Colon (tissue), 2 donors: Measurements from ENCODE around the gene ACER3.

Experiments
- FAIRE-seq: peaks from 2 replicates; lab custom pipeline; 2012; peaks lifted over from hg19 to GRCh38; lab: Jason Lieb, UNC
- donor health status: control.
- donor health status: control.

Gene ACER3

GRCh38 chr11:77058900-77059299, 198.2 kb downstream of the ACER3 start:
- FAIRE-seq, result no peak

DNA sequence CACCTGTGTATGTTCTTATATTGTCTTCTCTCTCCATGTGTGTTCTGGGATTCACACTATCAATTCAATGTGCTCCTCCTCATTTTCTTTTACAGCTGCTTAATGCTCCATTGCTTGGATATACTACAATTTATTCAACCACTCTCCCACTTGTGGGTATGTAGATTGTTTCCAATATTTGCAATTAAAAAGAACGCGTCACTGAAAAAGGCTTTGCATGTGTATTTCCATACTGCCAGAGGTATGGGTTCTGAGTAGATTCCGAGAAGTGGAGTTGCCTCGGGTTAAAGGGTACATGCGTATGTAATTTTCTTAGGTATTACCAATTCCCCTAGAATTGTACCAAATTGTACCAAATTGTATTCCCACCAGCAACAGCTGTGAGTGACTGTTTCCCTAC, 199.1 kb downstream of the ACER3 start:
- no peak for FAIRE-seq

DNA sequence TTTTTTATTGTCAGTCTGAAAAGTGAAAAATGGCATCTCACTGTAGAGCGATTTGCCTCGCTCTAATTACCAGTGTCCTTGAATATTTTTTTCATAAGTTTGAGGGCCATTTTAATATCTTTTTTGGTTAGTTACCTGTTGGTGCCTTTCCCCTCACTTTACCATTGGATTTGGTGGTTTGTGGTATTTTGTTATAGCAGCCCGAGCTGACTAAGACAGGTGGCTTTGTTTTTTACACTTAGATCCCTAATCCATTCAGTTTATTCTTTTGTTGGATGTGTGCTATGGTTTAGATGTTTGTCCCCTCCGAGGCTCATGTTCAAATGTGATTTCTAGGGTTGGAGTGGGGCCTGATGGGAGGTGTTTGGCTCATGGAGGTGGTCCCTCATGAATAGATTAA, 199.5 kb downstream of the ACER3 start:
- no peak for FAIRE-seq

DNA sequence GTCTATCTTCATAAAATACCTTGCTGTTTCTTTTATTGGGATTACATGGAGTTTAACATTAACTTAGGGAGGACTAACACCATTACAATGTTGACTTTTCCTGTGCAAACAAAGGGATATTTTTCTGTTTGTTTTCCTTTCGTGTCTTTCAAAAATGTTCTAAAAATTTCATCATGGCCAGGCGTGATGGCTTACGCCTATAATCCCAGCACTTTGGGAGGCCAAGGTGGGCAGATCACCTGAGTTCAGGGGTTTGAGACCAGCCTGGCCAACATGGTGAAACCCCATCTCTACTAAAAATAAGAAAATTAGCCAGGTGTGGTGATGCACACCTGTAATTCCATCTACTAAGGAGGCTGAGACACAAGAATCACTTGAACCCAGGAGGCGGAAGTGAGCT, 200.5 kb downstream of the ACER3 start:
- FAIRE-seq, result peak; percentile 91

DNA sequence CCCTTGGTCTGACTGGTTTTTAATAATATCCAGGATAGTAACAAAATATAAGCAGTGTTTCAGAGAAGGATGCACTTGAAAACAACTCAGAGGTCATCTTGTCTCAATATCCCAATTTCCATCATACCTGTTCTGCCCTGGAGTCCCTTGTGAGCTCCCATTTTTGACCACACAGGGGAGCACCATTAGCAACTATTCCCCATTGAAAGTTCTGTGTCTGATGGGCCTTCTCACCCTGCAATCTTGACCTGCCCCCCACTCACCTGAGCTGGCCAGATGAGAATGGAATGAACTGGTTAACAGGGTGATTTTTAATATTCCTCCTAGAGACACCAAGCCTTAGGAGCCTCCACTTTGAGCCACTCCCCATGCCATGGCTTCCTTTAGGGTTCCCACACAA, 202.2 kb downstream of the ACER3 start:
- no peak for FAIRE-seq

DNA sequence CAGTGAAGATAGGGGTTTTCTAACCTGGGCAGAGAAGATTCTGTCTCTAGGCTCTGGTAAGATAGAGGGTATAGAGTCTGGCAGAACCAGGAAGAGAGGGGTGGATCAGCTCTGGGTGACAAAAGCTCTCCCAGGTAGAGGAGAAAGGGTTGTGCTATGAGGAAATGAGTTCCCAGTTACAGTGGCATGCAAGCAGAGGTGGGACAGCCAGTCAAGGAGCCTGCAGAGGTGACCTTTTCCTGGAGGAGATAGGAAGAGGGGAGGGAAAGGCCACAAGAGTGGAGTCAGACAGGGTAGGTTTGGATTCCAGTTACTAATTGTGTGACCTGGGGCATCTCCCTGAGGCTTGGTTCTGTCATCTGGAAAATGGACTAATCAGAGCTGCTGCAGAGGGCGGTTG, 202.7 kb downstream of the ACER3 start:
- no peak for FAIRE-seq

GRCh38 chr11:77063861-77064260, 203.1 kb downstream of the ACER3 start:
- FAIRE-seq, result no peak

GRCh38 chr11:77064648-77065217, 204.0 kb downstream of the ACER3 start:
- FAIRE-seq, result no peak

- FAIRE-seq, result no peak
Measured at GRCh38 chr11:77065878-77066228, 205.1 kb downstream of the ACER3 start.

DNA sequence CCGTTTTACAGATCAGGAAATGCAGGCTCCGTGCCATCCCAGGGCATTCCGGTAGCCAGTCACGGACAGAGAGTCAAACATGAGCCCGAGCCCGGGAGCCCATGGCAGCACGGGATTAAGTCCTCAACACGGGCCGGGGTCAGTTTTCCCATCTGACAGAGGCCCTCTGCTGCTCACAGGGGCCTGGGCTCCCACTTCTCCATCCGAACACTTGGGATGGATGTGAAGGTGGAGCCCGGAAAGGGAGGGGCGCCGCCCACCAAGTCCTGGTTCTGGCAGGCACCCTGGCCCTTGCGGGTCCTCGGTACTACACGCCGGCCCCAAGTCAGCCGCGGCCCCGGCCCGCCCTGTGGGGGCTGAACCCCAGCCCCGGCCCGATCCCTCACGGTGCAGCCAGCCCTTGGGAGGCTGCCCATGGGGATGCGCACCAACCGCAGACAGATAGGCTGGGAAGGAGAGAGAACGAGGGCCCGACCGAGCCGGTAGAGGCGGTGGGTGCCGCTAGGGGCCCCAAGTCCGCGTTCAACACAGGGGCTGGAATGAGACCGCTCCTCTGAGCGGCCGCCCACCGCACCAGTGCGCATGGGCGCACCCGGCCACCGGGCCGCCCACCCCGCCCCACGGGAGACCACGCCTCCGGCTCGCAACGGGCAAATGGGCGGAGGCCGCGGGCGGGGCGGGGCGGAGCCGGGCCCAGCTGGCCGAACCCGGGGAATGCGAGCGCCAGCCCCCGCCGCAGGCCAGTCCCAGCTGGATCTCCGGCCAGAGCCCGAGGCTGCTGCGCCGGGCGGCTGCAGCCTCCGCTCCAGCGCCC, 205.7 kb downstream of the ACER3 start, which contains the start of gene CAPN5:
Gene CAPN5, plus strand, starts transcription at position 743 of the 814 bp plus-strand sequence. CDS start 17,916 bp downstream, outside the sequence.
- no peak for FAIRE-seq

GRCh38 chr11:77067861-77068443, 207.2 kb downstream of the ACER3 start:
- no peak for FAIRE-seq

- no peak for FAIRE-seq
Measured at GRCh38 chr11:77068457-77069335, 208.0 kb downstream of the ACER3 start.

- FAIRE-seq, result no peak
Measured at GRCh38 chr11:77069336-77069968, 208.7 kb downstream of the ACER3 start.

GRCh38 chr11:77069969-77070582, 209.4 kb downstream of the ACER3 start:
- FAIRE-seq, result no peak

GRCh38 chr11:77071077-77071476, 210.4 kb downstream of the ACER3 start:
- FAIRE-seq, result no peak

DNA sequence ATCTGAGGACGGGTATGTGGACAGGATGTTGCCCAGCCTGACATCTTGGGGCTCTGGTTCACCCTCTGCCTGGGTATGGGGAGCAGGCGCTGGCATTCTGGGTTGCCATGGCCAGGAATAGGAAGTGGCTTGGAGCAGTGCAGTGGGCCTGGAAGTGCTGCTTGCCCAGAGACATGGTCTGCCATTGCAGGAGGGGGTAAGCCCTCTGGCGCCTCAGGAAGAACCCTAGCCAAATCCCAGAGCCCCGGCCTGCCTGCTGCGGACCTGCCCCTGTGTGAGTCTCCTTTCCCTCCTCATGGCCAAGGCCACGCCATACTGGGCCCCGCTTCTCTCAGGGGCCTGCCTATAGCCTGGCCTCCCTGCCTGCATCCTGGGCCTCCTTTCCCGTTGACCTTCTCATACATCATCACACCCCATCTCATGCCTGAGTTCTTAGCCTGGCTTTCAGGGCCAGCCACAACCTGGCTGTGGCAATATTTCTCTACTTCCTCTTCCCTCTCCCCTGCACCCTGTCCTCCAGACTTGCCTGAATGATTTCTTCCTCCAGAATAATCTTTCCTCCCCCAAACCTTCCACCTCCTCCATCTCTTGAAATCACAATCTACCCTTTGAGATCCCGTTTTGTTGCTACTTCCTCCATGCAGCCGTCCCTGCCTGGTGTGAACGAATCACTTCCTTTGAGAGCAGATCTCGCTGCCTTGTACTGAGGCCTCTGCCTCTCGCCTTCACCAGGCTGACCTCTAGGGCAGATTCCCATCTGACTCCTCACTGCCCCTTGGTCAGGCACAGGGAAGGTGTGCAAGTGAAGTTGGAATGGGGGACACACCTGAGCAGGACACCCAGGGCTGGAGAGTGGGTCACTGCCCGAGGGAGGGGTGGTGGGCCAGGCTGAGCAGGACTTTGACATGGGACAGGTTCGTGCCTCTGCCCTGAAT, 211.2 kb downstream of the ACER3 start:
- FAIRE-seq, result no peak

GRCh38 chr11:77072851-77073327, 212.2 kb downstream of the ACER3 start:
- no peak for FAIRE-seq

- no peak for FAIRE-seq
Measured at GRCh38 chr11:77073328-77074001, 212.7 kb downstream of the ACER3 start.

- no peak for FAIRE-seq
Measured at GRCh38 chr11:77074205-77074604, 213.5 kb downstream of the ACER3 start.
